ENCODE measurements around the gene ZNF804B.

The ZNF804B gene

DNA sequence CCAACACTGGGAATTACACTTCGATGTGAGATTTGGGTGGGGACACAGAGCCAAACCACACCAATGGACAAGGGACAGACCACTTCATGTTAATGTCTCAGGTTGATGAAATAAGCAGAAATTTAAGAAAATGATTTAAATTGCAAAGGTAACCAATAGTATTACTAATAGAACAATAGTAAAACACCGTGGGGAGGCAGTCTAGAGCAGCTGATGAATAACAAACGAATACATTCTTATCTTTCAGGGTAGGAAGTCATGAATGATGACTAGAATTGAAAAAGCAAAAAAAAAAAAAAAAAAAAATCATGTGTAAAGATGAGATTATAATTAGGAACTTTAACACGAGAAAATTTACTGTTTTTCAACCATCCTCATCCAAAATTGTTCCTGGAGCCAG lies 207.9 kb downstream of the ZNF804B start:
- no peak for DNase-seq

DNA sequence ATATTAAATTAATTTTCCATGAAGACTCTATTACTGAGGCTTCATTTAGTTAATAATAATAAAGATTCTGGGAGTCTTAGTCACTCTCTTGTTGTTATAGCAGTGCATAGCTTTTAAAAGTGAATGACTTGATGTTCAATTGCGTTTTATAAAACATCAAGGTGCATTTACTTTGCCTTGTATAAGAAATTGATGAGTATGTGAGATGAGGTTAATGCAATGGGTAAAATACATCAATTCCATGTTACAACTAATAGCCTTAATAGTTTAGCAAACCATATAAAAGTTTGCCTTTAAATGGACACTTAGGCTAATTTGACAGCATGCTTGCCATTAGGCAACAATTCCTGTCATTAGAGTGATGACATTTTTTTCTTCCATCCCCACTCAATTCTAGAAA lies 209.7 kb downstream of the ZNF804B start:
- no peak for DNase-seq

DNA sequence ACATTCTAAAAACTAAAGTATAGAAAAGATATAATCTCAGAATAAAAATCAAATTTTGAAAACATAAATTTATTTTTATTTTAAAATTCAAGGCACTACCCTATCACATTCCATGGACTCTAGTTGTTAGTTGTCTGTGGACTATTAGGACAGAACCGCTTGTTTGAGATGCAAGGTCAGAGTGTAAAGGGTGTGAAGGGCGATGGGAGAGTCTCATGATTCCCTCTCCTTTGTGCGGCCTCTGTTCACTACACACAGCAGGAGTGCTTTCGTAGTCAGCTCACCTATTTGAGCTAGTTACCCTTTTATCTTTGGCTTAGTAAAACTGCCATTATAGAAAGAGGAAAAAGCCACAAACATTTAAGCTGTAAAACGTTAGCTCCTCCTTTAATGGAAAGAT lies 225.8 kb downstream of the ZNF804B start:
- no peak for DNase-seq

DNA sequence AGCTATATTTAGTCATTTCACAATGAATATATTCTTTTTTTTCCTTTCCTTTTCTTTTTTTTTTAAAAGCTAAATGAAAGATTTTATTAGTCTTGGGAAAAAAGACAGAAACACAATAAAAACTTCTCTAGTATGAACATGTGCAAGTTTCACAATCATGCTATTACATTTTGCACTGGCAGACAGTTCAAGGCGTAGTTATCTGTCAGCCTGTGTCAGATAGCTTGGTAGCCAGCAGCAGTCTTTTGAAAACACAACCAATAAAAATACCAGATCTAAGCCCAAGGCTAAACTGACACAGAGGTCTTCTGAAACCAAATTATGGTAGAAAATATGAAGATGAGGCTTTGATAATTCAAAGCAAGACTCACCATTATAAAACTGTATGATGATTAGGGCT lies 241.8 kb downstream of the ZNF804B start:
- no peak for DNase-seq

DNA sequence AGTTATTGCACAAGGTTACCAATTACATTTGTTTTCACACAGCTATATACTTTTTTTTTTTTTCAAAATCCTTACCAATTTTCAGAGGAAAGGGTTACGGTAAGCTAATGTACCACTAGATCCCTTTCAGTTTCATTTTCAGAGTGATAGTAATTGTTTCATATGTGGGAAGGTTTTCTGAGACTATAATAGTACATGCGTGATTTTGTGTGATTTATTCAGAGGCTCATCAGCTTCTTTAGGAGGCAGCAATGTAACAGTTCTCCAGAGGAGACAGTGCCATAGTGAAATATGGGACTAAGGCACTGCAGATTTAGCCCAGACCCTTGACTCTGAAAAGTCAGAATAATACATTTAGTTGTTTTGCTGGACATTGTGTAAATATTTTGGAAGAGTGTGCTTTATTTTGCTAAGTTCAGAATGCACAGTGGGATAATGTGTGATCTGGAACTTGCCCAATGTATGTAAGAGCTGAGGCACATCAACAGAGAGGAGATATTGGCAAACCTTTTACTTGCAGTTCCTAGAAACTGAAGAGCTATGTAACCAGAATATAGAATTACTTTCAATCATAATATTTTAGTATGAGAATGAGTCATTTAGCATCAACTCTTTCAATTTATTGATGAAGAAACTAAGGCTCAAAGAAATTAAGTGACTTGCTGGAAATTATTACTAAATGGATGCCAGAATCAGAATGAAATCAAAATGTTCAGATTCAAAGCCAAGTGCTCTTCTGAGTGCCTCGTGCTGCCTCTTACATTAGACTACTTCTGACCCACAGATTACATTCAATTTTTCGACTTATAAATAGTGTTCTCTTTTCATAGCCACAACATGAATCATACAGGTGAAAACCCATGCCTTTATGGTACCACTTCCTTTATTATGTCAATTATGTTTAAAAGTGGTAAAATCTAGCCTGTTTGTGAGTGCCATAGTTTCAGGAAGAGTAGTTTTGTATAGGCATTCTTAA lies 243.8 kb downstream of the ZNF804B start:
- DNase-seq: no peak

DNA sequence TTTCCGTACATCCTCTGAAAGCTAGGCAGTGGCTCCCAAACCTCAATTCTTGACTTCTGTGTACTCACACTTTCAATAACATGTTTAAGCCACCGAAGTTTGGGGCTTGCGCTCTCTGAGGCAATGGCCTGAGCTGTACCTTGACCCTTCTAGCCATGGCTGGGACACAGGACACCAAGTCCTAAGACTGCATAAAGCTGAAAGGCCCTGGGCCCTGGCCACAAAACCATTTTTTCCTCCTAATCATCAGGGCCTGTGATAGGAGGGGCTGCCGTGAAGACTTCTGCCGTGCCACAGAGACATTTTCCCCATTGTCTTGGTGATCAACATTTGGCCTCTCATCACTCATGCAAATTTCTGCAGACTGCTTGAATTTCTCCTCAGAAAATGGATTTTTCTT lies 252.5 kb downstream of the ZNF804B start:
- DNase-seq: no peak

DNA sequence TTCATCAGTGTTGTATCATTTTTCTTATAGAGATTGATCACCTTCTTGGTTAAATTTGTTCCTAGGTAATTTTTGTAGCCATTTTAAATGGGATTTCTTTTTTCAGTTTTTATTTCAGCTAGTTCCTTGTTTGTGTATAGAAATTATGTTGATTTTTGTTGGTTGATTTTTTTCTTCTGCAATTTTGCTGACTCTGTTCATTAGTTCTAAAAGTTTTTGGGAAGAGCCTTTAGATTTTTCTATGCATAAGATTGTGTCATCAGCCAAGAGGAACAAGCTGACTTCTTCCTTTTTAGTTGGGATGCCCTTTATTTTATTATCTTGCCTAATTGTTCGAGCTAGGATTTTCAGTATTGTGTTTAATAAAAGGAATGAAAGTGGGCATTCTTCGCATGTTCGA lies 258.2 kb downstream of the ZNF804B start:
- DNase-seq: no peak

DNA sequence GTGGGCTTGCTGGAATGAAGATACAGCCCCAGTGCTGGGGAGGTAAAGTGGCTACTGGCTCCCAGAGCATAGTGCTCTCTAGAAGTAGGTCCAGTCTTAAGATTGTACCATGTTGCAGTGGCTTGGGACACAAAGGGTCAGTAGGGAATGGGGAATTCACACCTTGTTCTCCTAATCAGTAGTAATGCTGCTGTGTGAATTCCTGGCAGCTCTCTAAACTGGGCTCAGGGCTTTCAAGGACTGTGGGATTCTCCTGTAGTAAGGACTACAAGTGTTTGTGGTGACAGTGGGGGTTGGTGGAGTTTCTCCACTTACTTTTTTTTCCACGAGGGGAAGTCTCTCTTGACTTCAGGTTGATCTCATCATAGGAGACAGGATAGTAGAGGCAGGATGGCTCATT lies 262.2 kb downstream of the ZNF804B start:
- no peak for DNase-seq

DNA sequence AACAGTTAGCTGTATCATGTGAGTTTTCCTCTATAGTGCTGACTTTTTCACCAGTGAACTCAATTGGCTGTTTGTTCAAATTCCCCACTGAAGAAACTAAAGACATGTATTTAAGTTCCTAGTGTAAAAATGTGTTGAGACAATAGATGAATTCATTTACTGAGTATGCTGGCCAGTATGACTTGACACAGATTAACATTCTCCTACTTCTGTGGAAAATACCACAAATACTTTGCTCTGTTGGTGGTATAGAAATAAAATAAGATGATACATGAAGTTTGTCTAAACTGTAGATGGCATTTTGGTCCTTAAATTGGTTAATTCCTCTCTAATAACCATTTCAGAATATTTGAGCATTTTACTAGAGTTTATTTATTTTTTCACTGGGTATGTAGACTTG lies 263.7 kb downstream of the ZNF804B start:
- DNase-seq: no peak

DNA sequence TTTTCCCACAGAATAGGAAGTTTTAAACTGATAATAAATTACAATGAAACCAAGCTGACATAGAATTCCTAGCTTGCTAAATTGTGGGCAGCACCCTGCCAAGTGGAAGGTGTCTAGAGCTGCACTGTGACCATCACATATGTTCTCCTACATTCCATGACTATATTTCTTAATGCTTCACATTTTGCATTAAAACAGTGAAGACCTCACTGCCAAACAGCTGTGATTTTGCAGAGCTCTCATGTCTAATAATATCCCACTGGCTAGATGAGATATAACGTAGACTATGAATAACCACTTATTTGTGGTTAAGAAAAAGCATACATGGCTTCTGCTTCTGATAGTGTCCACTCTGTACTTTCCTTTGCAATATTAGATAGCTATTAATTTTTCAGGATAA lies 264.4 kb downstream of the ZNF804B start:
- peak in 1 of 58 donors; percentile 0 for DNase-seq

DNA sequence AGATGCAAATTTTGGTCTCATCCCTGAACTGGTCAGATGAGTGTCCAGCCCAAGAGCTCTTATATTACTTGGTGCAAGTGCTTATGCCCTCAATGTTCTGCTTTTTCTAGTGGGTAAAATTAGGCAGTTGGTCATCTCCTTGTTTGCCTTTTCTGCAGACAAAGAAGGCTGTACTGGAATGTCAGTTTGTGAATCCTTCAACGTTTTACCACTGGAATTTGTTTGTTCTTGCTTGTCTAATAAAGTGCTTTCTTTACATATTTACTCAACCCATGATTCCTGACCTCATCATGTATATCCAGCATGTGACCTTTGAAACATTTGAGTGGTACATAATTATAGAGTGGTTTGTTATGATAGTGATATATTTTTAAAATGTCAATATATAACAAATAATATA lies 268.3 kb downstream of the ZNF804B start:
- no peak for DNase-seq

DNA sequence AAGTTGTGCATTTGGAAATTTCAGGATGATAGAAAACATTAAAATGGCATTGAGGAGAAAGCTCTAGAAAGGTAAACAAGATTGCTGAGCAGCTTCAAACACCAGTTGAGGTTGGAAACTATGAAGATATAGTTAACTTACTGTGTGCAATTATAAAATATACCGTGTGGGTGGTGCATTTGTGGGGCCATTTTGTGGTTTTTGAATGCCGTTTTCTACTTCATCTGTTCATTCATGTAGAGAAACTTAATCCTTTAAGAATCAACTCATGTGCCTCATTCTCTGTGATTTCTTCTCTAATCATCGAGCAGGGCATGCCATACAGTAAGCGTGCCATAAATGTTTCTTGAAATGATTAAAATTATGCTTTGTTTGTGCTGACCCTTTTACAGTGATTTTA lies 268.8 kb downstream of the ZNF804B start:
- DNase-seq: no peak

DNA sequence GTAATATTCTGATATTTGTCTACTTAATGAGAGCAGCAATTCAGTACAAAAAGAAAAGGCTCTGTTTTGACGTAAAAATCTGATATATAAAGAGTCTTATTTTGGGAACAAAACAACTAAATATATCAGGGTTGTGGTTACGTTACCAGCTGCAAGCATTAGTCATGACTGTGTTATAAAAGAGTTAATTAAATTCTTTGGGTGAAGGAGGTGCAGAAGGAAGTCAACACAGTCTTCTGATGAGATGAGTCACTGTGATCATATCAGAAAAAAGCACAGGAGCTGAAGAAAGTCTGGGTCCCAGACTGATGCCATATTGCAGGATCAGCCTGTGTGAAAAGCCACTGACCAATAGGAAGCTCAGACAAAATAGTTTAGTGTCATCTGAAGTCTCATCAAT lies 270.4 kb downstream of the ZNF804B start:
- DNase-seq: no peak

DNA sequence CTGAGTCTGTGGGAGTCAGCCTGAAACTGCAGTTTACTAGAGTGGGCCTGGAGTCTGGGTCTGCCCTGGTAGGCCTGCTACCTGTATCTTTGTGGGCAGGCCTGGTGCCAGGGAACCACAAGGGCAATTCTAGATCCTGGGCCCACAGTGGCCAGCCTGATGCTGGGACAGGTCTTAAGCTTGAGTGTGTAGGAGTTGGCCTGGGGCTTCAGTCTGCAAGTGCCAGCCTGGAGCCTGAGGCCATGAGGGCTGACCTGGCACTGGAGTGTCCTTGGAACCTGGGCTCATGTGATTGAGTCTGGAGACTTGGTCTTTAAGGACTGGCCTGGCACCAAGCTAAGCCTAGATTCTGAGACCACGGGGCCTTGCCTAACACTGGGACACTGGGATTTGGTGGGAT lies 281.7 kb downstream of the ZNF804B start:
- DNase-seq: no peak

DNA sequence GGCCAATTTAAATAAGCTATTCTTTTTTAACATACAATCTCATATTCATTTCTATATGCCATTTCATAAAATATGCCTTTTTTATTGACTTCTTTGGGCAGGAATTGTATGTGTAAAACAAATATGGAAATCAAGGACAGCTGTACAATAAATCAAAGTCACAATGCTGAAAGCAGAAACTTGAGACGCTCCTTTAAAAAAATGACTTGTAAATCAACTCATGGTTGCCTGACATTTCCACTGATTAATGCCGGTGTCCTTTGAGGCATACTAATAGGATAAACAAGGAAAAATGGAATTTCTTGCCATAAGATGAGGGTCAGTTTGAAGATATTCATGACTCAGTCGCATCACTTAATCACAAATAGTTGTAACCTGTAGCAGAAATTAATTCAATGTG lies 283.4 kb downstream of the ZNF804B start:
- DNase-seq: no peak

DNA sequence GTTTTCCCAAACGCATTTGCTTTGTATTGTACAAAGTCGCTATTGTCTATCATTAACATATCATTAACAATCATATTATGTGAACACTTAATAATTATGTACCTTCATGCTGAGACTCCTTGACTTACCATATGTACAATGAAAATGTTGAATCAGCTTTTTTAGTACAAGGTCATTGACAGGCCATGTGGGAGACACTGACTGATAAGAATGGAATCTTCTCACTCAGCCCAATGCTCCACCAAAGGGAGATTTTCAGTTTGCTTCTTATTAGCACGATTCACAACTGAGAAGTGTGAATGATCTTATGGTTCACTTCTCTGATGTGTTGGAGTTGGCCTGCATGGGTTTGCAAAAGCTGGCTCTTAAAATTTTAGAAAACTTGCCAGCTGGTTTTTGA lies 289.5 kb downstream of the ZNF804B start:
- DNase-seq: no peak

DNA sequence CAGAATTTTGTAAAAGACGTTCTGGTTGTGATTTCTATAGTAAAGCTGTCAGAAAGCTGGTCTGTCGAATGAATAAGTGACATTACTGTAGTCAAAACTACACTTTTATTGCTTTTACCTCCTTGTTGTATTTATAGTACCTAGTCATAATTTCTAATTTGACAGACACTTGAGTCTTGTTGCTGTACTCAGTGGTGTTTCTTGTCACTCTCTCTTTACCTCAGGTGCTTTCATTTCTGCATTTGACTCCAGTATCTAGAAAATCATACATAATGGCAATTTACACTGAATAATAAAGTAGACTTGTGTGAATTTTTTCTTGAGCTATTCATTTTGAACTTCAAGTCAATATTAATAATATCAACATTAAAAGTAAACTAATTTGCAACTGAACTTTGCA lies 293.6 kb downstream of the ZNF804B start:
- no peak for DNase-seq

DNA sequence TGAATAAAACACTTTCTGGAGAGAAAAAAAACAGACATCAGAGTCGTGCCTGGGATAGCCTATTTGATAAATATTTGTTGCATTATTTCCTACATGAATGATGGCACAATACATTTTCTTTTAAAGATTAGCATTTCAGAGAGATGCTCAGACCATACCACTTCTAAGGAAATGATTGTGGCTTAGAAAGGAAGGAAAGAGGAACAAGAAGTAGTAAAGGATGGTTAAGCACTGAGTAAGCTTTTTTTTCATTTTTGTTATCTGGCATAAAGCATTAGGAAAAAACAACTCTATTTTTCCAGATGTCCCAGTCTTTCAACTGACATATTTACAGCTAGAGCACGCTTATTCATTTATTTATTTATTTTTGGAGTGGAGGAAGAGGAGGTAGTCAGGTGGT lies 294.9 kb downstream of the ZNF804B start:
- DNase-seq: no peak

DNA sequence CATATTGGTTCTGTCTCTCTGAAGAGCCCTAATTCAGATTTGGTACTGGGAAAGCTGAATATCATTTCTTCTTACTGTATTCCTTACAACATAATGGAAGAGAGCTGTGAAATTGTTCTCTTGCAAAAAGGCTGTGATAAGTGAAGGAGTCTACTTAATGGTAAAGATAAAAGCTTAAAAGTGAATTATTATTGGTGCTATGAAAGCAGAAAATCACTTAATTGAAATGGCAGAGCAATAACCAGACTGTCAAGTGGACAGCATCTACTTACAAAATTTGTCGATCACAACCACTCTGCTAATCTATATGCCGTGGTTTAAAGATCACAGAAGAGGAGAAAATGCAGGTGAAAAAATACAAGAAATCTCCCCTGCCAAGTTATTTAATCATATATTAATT lies 300.7 kb downstream of the ZNF804B start:
- DNase-seq: no peak

DNA sequence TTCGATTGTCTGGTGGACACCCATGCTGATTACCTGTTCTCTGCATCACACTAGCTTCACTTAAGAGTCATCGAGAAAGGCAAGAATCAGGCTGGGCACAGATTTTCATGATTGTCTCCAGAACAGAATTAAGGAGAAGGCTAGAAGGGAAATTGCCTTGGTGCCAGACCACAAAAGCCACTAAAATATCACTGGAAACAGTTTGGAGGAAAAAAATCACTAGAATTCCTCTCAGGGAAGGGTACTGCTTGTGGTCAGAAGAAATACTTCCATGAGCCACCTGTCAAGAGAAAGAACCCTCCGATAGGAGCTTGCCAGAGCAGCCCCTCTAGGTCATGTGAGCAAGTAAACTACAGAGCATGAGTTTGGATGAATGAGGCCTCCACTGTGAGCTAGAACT lies 305.3 kb downstream of the ZNF804B start:
- DNase-seq: no peak

DNA sequence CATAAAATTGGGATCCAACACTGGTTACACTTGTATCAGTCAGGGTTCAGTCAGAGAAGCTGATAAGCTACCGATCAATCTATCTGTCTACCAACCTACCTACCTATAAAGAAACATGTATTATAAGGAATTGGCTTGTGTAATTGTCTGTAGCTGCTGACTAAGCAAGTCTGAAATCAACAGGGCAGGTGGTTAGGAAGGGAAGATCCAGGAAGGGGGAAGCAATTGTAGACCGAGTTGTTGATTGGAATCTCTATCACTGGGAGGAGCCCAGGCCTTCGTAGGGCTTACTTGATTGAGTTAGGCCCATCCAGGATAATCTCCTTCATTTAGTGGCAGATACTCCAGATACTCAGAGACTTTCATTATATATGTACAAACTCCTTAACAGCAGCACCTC lies 307.5 kb downstream of the ZNF804B start:
- DNase-seq: no peak

DNA sequence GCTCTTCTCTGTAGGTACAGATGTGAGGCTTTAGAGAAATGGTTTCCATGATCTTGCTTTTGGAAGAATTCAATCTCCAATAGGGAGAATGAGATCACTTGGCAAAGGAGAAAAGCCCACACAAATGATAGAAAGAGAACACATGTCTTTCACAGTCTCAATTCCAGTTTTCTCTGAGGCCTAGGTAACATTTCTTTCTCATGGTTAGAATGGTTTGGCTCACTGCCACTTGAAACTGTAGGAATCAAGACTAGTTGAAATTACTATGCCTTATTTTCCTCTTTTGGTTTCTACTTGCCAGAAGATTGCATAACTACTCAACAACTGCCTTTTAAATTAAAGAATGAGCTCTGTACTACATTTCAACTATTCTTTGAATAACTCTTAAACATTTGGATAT lies 312.6 kb downstream of the ZNF804B start:
- DNase-seq: no peak

DNA sequence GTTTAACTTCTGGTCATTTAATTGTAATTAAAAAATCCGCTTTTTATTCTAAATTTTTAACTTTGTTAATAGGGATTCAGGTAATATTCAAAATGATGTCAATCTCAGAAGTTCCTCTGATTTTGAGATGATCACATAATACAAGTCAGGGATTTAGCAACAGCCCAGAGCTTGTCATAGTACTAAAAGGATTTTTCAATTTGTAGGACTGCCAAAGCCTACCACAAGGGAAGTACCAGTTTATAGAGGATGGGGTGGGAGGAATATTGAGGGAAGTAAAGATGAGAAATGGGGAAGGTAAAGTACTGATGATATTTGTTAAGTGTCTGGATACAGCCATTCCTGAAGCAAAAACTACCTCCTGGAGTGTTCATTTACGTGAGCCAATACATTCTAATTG lies 314.3 kb downstream of the ZNF804B start:
- DNase-seq: no peak

DNA sequence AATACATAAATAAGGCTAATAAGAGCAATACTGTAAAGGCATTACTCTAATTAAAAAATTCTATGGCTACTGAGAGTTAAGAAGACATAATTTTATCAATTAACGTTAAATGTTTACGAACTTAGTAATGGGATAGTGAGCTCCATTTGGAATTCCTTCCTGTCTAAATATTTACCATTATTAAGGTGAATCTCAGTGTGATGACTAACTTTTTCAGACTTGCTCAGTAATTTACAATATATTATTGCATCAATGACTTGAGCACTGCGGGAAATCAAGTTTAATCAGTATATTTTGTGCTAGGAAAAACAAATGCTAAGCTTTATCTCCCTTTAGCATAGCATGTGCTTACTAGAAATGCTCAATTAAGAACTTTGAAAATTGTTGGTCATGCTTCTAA lies 318.5 kb downstream of the ZNF804B start:
- no peak for DNase-seq

Measured in anterior cingulate cortex (tissue), 58 donors.